ENCODE measurements around the gene LRRK2.

DNA sequence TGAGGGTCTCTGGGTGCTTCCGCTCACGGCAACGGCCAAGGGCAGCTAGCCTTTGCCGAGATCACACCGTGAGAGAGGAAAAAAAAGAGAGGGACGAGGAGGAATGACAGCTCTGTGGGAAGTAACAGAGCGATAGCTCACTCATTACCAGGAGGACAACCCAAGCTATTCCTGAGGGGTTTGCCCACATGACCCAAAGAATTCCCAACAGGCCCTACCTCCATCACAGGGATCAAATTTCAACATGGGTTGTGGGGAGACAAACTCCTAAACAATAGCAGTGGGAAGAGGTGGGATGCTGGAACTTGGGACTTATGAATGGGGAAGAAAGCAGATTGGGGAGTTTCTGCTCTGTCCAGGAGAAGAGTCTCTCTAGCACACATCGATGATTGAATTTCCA is 180.6 kb downstream of the LRRK2 start:
- TF ChIP-seq, protein P1, sequence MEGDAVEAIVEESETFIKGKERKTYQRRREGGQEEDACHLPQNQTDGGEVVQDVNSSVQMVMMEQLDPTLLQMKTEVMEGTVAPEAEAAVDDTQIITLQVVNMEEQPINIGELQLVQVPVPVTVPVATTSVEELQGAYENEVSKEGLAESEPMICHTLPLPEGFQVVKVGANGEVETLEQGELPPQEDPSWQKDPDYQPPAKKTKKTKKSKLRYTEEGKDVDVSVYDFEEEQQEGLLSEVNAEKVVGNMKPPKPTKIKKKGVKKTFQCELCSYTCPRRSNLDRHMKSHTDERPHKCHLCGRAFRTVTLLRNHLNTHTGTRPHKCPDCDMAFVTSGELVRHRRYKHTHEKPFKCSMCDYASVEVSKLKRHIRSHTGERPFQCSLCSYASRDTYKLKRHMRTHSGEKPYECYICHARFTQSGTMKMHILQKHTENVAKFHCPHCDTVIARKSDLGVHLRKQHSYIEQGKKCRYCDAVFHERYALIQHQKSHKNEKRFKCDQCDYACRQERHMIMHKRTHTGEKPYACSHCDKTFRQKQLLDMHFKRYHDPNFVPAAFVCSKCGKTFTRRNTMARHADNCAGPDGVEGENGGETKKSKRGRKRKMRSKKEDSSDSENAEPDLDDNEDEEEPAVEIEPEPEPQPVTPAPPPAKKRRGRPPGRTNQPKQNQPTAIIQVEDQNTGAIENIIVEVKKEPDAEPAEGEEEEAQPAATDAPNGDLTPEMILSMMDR (IDR thresholded peaks at IDR 0.05; ENCODE audit: low read length): no peak
- TF ChIP-seq EZH2phosphoT487 (IDR thresholded peaks at IDR 0.05; ENCODE audit: low read length) (no peak), EZH2 (optimal IDR thresholded peaks at IDR 0.05; ENCODE audit: low read depth, low read length) (no peak)

All from MM.1S (cell line).